ENCODE measurements around the gene LAMC2.

DNA sequence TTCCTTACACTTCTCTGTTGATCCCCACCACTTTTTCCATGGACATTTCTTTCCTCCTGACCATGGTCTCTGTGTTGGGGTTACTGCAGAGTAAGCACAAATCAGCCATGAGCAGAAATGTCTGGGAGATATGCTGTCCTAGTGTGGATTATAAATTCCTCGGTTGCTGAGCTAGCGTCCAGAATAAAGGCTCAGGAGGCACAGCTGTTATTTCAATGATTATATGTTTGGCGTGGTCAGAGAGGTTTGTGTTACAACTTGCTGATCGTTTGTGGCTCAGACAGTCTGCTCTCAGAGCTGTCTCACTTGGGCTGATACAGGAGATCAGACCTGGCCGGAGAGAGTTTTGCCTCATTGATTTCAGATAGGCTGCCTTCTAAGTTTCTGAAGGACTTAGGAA, 37.5 kb upstream of the LAMC2 start:
- TF ChIP-seq, protein P1, sequence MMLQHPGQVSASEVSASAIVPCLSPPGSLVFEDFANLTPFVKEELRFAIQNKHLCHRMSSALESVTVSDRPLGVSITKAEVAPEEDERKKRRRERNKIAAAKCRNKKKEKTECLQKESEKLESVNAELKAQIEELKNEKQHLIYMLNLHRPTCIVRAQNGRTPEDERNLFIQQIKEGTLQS (IDR thresholded peaks at IDR 0.05; ENCODE audit: insufficient read depth, low read depth, low read length), result no peak
- TF ChIP-seq, protein P2, sequence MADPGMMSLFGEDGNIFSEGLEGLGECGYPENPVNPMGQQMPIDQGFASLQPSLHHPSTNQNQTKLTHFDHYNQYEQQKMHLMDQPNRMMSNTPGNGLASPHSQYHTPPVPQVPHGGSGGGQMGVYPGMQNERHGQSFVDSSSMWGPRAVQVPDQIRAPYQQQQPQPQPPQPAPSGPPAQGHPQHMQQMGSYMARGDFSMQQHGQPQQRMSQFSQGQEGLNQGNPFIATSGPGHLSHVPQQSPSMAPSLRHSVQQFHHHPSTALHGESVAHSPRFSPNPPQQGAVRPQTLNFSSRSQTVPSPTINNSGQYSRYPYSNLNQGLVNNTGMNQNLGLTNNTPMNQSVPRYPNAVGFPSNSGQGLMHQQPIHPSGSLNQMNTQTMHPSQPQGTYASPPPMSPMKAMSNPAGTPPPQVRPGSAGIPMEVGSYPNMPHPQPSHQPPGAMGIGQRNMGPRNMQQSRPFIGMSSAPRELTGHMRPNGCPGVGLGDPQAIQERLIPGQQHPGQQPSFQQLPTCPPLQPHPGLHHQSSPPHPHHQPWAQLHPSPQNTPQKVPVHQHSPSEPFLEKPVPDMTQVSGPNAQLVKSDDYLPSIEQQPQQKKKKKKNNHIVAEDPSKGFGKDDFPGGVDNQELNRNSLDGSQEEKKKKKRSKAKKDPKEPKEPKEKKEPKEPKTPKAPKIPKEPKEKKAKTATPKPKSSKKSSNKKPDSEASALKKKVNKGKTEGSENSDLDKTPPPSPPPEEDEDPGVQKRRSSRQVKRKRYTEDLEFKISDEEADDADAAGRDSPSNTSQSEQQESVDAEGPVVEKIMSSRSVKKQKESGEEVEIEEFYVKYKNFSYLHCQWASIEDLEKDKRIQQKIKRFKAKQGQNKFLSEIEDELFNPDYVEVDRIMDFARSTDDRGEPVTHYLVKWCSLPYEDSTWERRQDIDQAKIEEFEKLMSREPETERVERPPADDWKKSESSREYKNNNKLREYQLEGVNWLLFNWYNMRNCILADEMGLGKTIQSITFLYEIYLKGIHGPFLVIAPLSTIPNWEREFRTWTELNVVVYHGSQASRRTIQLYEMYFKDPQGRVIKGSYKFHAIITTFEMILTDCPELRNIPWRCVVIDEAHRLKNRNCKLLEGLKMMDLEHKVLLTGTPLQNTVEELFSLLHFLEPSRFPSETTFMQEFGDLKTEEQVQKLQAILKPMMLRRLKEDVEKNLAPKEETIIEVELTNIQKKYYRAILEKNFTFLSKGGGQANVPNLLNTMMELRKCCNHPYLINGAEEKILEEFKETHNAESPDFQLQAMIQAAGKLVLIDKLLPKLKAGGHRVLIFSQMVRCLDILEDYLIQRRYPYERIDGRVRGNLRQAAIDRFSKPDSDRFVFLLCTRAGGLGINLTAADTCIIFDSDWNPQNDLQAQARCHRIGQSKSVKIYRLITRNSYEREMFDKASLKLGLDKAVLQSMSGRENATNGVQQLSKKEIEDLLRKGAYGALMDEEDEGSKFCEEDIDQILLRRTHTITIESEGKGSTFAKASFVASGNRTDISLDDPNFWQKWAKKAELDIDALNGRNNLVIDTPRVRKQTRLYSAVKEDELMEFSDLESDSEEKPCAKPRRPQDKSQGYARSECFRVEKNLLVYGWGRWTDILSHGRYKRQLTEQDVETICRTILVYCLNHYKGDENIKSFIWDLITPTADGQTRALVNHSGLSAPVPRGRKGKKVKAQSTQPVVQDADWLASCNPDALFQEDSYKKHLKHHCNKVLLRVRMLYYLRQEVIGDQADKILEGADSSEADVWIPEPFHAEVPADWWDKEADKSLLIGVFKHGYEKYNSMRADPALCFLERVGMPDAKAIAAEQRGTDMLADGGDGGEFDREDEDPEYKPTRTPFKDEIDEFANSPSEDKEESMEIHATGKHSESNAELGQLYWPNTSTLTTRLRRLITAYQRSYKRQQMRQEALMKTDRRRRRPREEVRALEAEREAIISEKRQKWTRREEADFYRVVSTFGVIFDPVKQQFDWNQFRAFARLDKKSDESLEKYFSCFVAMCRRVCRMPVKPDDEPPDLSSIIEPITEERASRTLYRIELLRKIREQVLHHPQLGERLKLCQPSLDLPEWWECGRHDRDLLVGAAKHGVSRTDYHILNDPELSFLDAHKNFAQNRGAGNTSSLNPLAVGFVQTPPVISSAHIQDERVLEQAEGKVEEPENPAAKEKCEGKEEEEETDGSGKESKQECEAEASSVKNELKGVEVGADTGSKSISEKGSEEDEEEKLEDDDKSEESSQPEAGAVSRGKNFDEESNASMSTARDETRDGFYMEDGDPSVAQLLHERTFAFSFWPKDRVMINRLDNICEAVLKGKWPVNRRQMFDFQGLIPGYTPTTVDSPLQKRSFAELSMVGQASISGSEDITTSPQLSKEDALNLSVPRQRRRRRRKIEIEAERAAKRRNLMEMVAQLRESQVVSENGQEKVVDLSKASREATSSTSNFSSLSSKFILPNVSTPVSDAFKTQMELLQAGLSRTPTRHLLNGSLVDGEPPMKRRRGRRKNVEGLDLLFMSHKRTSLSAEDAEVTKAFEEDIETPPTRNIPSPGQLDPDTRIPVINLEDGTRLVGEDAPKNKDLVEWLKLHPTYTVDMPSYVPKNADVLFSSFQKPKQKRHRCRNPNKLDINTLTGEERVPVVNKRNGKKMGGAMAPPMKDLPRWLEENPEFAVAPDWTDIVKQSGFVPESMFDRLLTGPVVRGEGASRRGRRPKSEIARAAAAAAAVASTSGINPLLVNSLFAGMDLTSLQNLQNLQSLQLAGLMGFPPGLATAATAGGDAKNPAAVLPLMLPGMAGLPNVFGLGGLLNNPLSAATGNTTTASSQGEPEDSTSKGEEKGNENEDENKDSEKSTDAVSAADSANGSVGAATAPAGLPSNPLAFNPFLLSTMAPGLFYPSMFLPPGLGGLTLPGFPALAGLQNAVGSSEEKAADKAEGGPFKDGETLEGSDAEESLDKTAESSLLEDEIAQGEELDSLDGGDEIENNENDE (IDR thresholded peaks at IDR 0.05; ENCODE audit: insufficient replicate concordance, low read length), result no peak
- TF ChIP-seq POLR2AphosphoS5 (IDR thresholded peaks at IDR 0.05; ENCODE audit: low read depth, low read length), result no peak
